K562 (cell line): Measurements from ENCODE around the gene DDX23. TPM values are rescaled to one million over a fixed set of nuclear protein-coding genes. Genes with fewer than 3 reads are reported as not detected.

Source experiments
- ATF2 ChIP-seq: sonication (generic); formaldehyde crosslinking; IDR thresholded peaks from 2 replicates; pipeline ENCODE4 v1.8.1; 2022; ENCODE audit warnings: missing genetic modification reagents
- CCAR2 ChIP-seq: fragments of 200-400 bp; formaldehyde crosslinking; IDR thresholded peaks from 2 replicates; pipeline ENCODE4 v1.6.1; 2017; ENCODE audit warnings: mild to moderate bottlenecking, low read depth, low read length
- E2F6 ChIP-seq, 2 experiments: IDR thresholded peaks; 2 replicates each; pipeline ENCODE4 v1.6.1; 2011; ENCODE audit warnings: borderline replicate concordance in 1 of 2, control low read depth in 1 of 2, low read depth in 1 of 2, low read length in 1 of 2, mild to moderate bottlenecking in 1 of 2, mixed read lengths in 1 of 2, moderate library complexity in 1 of 2; ENCODE audit not compliant: insufficient read depth in 1 of 2, insufficient read length in 1 of 2, poor library complexity in 1 of 2, severe bottlenecking in 1 of 2; ENCODE audit errors: extremely low read depth in 1 of 2
- ESRRB ChIP-seq: fragments of 250-450 bp; sonication (Bioruptor Pico); IDR thresholded peaks from 2 replicates; pipeline ENCODE4 v1.5.0; 2020; ENCODE audit warnings: mild to moderate bottlenecking, moderate library complexity, borderline replicate concordance
- FOXP1 ChIP-seq: sonication (generic); formaldehyde crosslinking; IDR thresholded peaks from 2 replicates; pipeline ENCODE4 v1.8.0; 2022; ENCODE audit warnings: mild to moderate bottlenecking, missing genetic modification reagents
- HIVEP1 ChIP-seq: fragments of 250-450 bp; sonication (Bioruptor Pico); IDR thresholded peaks from 2 replicates; pipeline ENCODE4 v1.4.0; 2020; ENCODE audit warnings: mild to moderate bottlenecking
- HMBOX1 ChIP-seq: sonication (generic); IDR thresholded peaks from 2 replicates; pipeline ENCODE4 v1.6.1; 2016
- HMG20A ChIP-seq: fragments of 450-650 bp; formaldehyde crosslinking; conservative IDR thresholded peaks from 2 replicates; pipeline ENCODE4 v1.4.0; 2020; ENCODE audit warnings: mild to moderate bottlenecking, mixed read lengths
- MAFK ChIP-seq: IDR thresholded peaks from 2 replicates; pipeline ENCODE4 v1.6.1; 2011; ENCODE audit warnings: low read length, improper control_type of control experiment
- MAZ ChIP-seq, 2 experiments: fragments of 450-650 bp in 1 of 2; sonication (generic) in 1 of 2; formaldehyde crosslinking; IDR thresholded peaks in 1 of 2; conservative IDR thresholded peaks in 1 of 2; 2 replicates each; pipeline versions ENCODE4 v1.4.0 to v1.5.0; 2020; ENCODE audit warnings: mild to moderate bottlenecking in 1 of 2, missing genetic modification reagents in 1 of 2
- MLX ChIP-seq, 2 experiments: fragments of 450-650 bp in 1 of 2; sonication (generic) in 1 of 2; formaldehyde crosslinking; conservative IDR thresholded peaks; 2 replicates each; pipeline versions ENCODE4 v1.4.0 to v1.8.1; 2020 to 2022; ENCODE audit warnings: mild to moderate bottlenecking in 1 of 2, missing genetic modification reagents in 1 of 2
- NEUROD1 ChIP-seq: fragments of 150-350 bp; IDR thresholded peaks from 2 replicates; pipeline ENCODE4 v1.6.1; 2014; ENCODE audit warnings: borderline replicate concordance, low read length, low read depth; ENCODE audit not compliant: partially characterized antibody
- NR4A1 ChIP-seq, 2 experiments: fragments of 250-450 bp in 1 of 2; fragments of 450-650 bp in 1 of 2; sonication (Bioruptor Pico) in 1 of 2; IDR thresholded peaks; 2 replicates each; pipeline versions ENCODE4 v1.4.0 to v1.6.1; 2016 to 2020; ENCODE audit warnings: mild to moderate bottlenecking in 2 of 2, missing compliant biosample characterization in 1 of 2, missing genetic modification characterization in 1 of 2, moderate library complexity in 1 of 2
- PHB2 ChIP-seq: fragments of 450-650 bp; IDR thresholded peaks from 2 replicates; pipeline ENCODE4 v1.6.1; 2017; ENCODE audit warnings: low read depth
- RAD51 ChIP-seq: fragments of 450-650 bp; IDR thresholded peaks from 2 replicates; pipeline ENCODE4 v1.7.1; 2016; ENCODE audit warnings: low read depth, mild to moderate bottlenecking, borderline replicate concordance
- RBM15 ChIP-seq: fragments of 200-400 bp; formaldehyde crosslinking; IDR thresholded peaks from 2 replicates; pipeline ENCODE4 v1.6.1; 2018; ENCODE audit warnings: mild to moderate bottlenecking, low read length, moderate library complexity; ENCODE audit not compliant: insufficient read depth
- SPI1 ChIP-seq: IDR thresholded peaks from 2 replicates; pipeline ENCODE4 v1.6.1; 2011; ENCODE audit warnings: low read depth, low read length, control low read depth, borderline replicate concordance
- SRSF1 ChIP-seq: fragments of 200-400 bp; formaldehyde crosslinking; IDR thresholded peaks from 2 replicates; pipeline ENCODE4 v1.6.1; 2017; ENCODE audit warnings: mild to moderate bottlenecking, low read depth, low read length, moderate library complexity
- TFAP4 ChIP-seq: sonication (generic); formaldehyde crosslinking; IDR thresholded peaks from 2 replicates; pipeline ENCODE4 v1.8.0; 2022; ENCODE audit warnings: missing genetic modification reagents, mild to moderate bottlenecking, moderate library complexity, borderline replicate concordance
- U2AF2 ChIP-seq: fragments of 200-400 bp; formaldehyde crosslinking; optimal IDR thresholded peaks from 2 replicates; pipeline ENCODE3; 2017; ENCODE audit warnings: low read depth, mild to moderate bottlenecking, low read length
- ZBTB7A ChIP-seq: IDR thresholded peaks from 2 replicates; pipeline ENCODE4 v1.6.1; 2011; ENCODE audit warnings: low read depth, mild to moderate bottlenecking, low read length, moderate library complexity, borderline replicate concordance; ENCODE audit not compliant: control insufficient read depth
- ZNF224 ChIP-seq: sonication (generic); formaldehyde crosslinking; IDR thresholded peaks from 2 replicates; pipeline ENCODE4 v1.8.0; 2022; ENCODE audit warnings: mild to moderate bottlenecking, missing genetic modification reagents
- ZNF384 ChIP-seq: IDR thresholded peaks from 2 replicates; pipeline ENCODE4 v1.6.1; 2012; ENCODE audit warnings: low read depth, low read length, improper control_type of control experiment
- ZNF583 ChIP-seq: fragments of 250-450 bp; sonication (Bioruptor Pico); IDR thresholded peaks from 2 replicates; pipeline ENCODE4 v1.4.0; 2020
- polyA plus RNA-seq, 8 experiments: library from polyadenylated mRNA; depleted of rRNA in 4 of 8; stranded (reverse) in 5 of 8; unstranded in 3 of 8; fragments of >200 nt; fragmentation: Nextera tagmentation in 2 of 8; fragmentation: Illumina TruSeq in 1 of 8; extraction: Ambion mirVana in 2 of 8; extraction: Trizol in 1 of 8; gene quantifications; 2 replicates each; pipeline versions ENCODE4 v1.2.1 to v1.2.3, GENCODE V29; 2011 to 2014; ENCODE audit warnings: inconsistent platforms in 1 of 8, missing spikeins in 1 of 8
- total RNA-seq, 7 experiments: library from RNA; depleted of rRNA in 6 of 7; stranded (reverse); fragments of >200 nt in 6 of 7; fragmentation: Illumina TruSeq in 2 of 7; extraction: Trizol in 2 of 7; gene quantifications; 2 replicates each; pipeline versions ENCODE4 v1.2.1 to v1.2.3, GENCODE V29; 2011 to 2021; ENCODE audit warnings: low replicate concordance in 1 of 7

Gene DDX23
- total and polyA plus RNA-seq, 9 of the 15 experiments (the other 6 are each of a cell fraction or from before 2014, with no cell fraction given), result 32.4 to 138 (median 104) TPM

- TF ChIP-seq NEUROD1, result no peak
- TF ChIP-seq ZBTB7A, result peak; percentile 40; the same call in 1 of the 2 replicates
- no peak for TF ChIP-seq HMG20A (CRISPR knock-in tag)
- TF ChIP-seq ZNF224 (CRISPR knock-in tag), result no peak
- TF ChIP-seq SPI1, result peak; percentile 29; the same call in 1 of the 2 replicates
- TF ChIP-seq RAD51, result no peak
- TF ChIP-seq ZNF384, result no peak
- no peak for TF ChIP-seq ZNF583 (CRISPR knock-in tag)
- TF ChIP-seq RBM15, result no peak
- TF ChIP-seq MAZ (CRISPR knock-in tag; conservative IDR thresholded peaks at IDR 0.05 in 1 of 2, IDR thresholded peaks at IDR 0.05 in 1 of 2), result peak in 1 of 2 experiments; percentile 88; a peak in 2 of 4 replicates
- TF ChIP-seq E2F6 (IDR thresholded peaks at IDR 0.05; ENCODE audit: borderline replicate concordance in 1 of 2, extremely low read depth in 1 of 2, insufficient read depth in 1 of 2, insufficient read length in 1 of 2, low read depth in 1 of 2, low read length in 1 of 2, poor library complexity in 1 of 2, severe bottlenecking in 1 of 2), result no peak
- TF ChIP-seq SRSF1, result no peak
- TF ChIP-seq MAFK, result no peak
- TF ChIP-seq NR4A1 (CRISPR knock-in tag; IDR thresholded peaks at IDR 0.05), result no peak
- TF ChIP-seq NR4A1 (tag; IDR thresholded peaks at IDR 0.05), result no peak
- no peak for TF ChIP-seq HIVEP1 (CRISPR knock-in tag)
- TF ChIP-seq ATF2 (CRISPR knock-in tag), result no peak
- no peak for TF ChIP-seq ESRRB (CRISPR knock-in tag)
- TF ChIP-seq MLX (CRISPR knock-in tag; conservative IDR thresholded peaks at IDR 0.05), result no peak
- no peak for TF ChIP-seq FOXP1 (CRISPR knock-in tag)
- TF ChIP-seq U2AF2, result no peak
- TF ChIP-seq CCAR2, result no peak
- TF ChIP-seq PHB2, result no peak
- TF ChIP-seq HMBOX1, result no peak
- no peak for TF ChIP-seq TFAP4 (CRISPR knock-in tag)
These were observed 72.1 kb downstream of the DDX23 start (continued) for GRCh38 chr12:48779869-48780268.
